Tibial nerve (tissue), 4 donors: ENCODE data around the gene TMEM170B. TPM values are rescaled to one million over a fixed set of nuclear protein-coding genes. Genes with fewer than 3 reads are reported as not detected.

Experiments used
- DNase-seq, 2 donors: peaks; one replicate each; pipeline ENCODE4 v3.0.0-alpha.2; 2019; ENCODE audit warnings: low spot score in 2 of 2
- H3K27ac ChIP-seq, 4 donors: fragments of 200-600 bp; sonication (generic) in 3 of 4; one replicate each; pipeline ENCODE4 v1.5.1; 2017 to 2019; ENCODE audit warnings: mild to moderate bottlenecking in 1 of 4
- H3K27me3 ChIP-seq, 2 donors: fragments of 200-600 bp; sonication (generic) in 1 of 2; one replicate each; pipeline versions ENCODE4 v1.5.1 to v1.6.0; 2017 to 2019
- H3K36me3 ChIP-seq, 3 donors: fragments of 200-600 bp; sonication (generic); one replicate each; pipeline ENCODE4 v1.5.1; 2018 to 2019
- H3K4me1 ChIP-seq, 4 donors: fragments of 200-600 bp; sonication (generic) in 3 of 4; one replicate each; pipeline ENCODE4 v1.5.1; 2017 to 2019
- H3K4me3 ChIP-seq, 4 donors: fragments of 200-600 bp; sonication (generic) in 3 of 4; one replicate each; pipeline ENCODE4 v1.5.1; 2017 to 2019; ENCODE audit warnings: mild to moderate bottlenecking in 1 of 4, moderate library complexity in 1 of 4
- H3K9me3 ChIP-seq, 4 donors: fragments of 200-600 bp; sonication (generic) in 3 of 4; one replicate each; pipeline ENCODE4 v1.5.1; 2017 to 2019
- EP300 ChIP-seq, 2 donors: sonication (generic); formaldehyde crosslinking; IDR thresholded peaks; one replicate each; pipeline ENCODE4 v1.6.1; 2017; ENCODE audit warnings: antibody characterized with exemption in 2 of 2, mild to moderate bottlenecking in 1 of 2
- POLR2A ChIP-seq, 2 donors: fragments of 450-650 bp; IDR thresholded peaks; one replicate each; pipeline ENCODE4 v1.6.1; 2017; ENCODE audit warnings: antibody characterized with exemption in 2 of 2, mild to moderate bottlenecking in 2 of 2, moderate library complexity in 2 of 2
- WGBS, 2 donors: methylation state at CpG; one replicate each; pipeline ENCODE4 v1.1.5; 2018; 5-methylcytosine and 5-hydroxymethylcytosine counted together
- total RNA-seq, 4 donors: library from RNA; depleted of rRNA; stranded (reverse); fragments of >200 nt; gene quantifications; one replicate each; pipeline ENCODE4 v1.1.0, GENCODE V29; 2016
- TF ChIP-seq, protein P1 (sequence below), 5 experiments: fragments of 200-600 bp in 3 of 5; fragments of 450-650 bp in 2 of 5; sonication (generic) in 3 of 5; IDR thresholded peaks; one replicate each; pipeline ENCODE4 v1.5.1; 2016 to 2019; ENCODE audit warnings: antibody characterized with exemption in 5 of 5, mild to moderate bottlenecking in 3 of 5, moderate library complexity in 2 of 5

TMEM170B gene
- total RNA-seq, 4 donors from 2014 or later = 6.1 to 8.7 (median 7.4) TPM

DNA sequence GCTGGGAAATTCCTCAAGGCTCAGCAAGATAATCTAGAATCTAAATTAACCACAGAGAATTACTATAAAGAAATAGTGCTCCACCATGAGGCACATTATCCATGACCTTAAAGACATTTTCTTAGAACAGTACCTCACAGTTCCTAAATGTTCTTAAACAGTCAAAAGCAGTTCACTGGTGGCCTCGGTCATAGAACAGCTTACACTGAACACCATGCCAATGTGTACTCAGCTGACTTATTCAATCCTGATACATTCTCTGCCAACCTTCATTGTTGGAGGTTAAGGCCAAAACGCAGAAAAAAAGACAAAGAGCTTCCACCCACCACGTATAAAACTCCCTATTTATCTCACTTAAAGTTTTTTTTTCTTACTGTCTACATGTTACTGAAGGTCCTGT is 21.8 kb upstream of the TMEM170B start:
- no peaks in the 10 kb centered on the region for H3K27me3 ChIP-seq
- H3K9me3 ChIP-seq = peaks cover 0 to 13% (median 0%) of the 10 kb centered on the region in 4 donors
- 25 to 53% methylated on average over 3 of the region's 3 CpGs for WGBS, 2 donors
- H3K4me1 ChIP-seq = no peaks in the 10 kb centered on the region
- no peak for DNase-seq
- H3K36me3 ChIP-seq = no peaks in the 10 kb centered on the region
- no peak for TF ChIP-seq POLR2A (IDR thresholded peaks at IDR 0.05)
- H3K4me3 ChIP-seq = no peak overlapping the region
- no peak overlapping the region for H3K27ac ChIP-seq

DNA sequence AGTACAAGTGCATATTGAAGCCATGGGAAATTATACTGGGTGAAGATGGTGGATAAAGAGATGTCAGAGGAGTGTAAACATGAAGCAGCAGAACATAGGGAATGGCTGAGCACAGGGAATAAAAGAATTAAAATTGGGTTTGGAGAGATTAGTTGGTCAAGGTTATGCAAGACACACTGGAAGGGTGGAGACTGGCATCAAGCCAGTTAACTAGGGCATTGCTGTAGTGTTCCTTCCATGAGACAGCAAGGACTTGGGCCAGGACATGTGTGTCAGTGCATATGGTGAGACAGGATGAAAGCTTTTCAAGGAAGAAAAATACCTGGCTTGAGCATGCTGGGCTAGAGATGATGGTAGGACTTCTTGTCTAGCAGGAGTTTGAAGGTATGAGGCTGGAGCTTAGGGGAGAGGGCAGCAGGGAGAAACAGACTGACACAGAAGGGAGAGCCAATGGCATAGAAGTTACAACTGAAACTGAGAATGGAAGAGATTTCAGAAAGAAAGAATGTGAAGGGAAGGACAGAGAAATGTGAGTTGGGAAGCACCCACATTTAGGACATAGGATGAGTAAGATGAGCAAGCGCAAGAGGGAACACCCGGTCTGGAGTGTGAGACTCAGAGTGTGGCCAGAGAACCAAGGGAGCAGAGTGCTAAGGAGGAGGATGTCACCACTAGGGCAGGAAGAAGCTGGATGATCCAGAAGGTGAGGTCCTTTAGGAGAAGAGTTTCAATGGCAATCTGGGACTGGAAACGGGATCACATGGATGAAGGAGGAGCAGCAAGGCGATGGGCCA is 14.5 kb upstream of the TMEM170B start:
- Histone ChIP-seq H3K36me3 (no peaks in the 10 kb centered on the region), H3K9me3 (peaks cover 0 to 3% (median 0%) of the 10 kb centered on the region in 4 donors), H3K27me3 (no peaks in the 10 kb centered on the region), H3K4me3 (no peak overlapping the region), H3K4me1 (no peaks in the 10 kb centered on the region), H3K27ac (no peak overlapping the region)
- 85 to 96% methylated on average over 4 of the region's 4 CpGs for WGBS, 2 donors
- DNase-seq = peak in 1 of 2 donors; percentile 47
- TF ChIP-seq, protein P1, sequence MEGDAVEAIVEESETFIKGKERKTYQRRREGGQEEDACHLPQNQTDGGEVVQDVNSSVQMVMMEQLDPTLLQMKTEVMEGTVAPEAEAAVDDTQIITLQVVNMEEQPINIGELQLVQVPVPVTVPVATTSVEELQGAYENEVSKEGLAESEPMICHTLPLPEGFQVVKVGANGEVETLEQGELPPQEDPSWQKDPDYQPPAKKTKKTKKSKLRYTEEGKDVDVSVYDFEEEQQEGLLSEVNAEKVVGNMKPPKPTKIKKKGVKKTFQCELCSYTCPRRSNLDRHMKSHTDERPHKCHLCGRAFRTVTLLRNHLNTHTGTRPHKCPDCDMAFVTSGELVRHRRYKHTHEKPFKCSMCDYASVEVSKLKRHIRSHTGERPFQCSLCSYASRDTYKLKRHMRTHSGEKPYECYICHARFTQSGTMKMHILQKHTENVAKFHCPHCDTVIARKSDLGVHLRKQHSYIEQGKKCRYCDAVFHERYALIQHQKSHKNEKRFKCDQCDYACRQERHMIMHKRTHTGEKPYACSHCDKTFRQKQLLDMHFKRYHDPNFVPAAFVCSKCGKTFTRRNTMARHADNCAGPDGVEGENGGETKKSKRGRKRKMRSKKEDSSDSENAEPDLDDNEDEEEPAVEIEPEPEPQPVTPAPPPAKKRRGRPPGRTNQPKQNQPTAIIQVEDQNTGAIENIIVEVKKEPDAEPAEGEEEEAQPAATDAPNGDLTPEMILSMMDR (IDR thresholded peaks at IDR 0.05) = no peak
- no peak for TF ChIP-seq POLR2A (IDR thresholded peaks at IDR 0.05)
- TF ChIP-seq EP300 (IDR thresholded peaks at IDR 0.05) = no peak

- DNase-seq = peak; percentile 18 to 70
- Histone ChIP-seq H3K9me3 (no peaks in the 10 kb centered on the region), H3K27me3 (no peaks in the 10 kb centered on the region), H3K4me1 (no peaks in the 10 kb centered on the region), H3K27ac (peak overlapping the region in 2 of 4 donors; percentile 38 to 63), H3K36me3 (no peaks in the 10 kb centered on the region), H3K4me3 (no peak overlapping the region)
- 43 to 86% methylated on average over 2 of the region's 2 CpGs for WGBS, 2 donors
- TF ChIP-seq, protein P1 (IDR thresholded peaks at IDR 0.05) = no peak
- TF ChIP-seq EP300 (IDR thresholded peaks at IDR 0.05) = peak; percentile 89 to 97
Observed at GRCh38 chr6:11525468-11526155, 11.9 kb upstream of the TMEM170B start.

DNA sequence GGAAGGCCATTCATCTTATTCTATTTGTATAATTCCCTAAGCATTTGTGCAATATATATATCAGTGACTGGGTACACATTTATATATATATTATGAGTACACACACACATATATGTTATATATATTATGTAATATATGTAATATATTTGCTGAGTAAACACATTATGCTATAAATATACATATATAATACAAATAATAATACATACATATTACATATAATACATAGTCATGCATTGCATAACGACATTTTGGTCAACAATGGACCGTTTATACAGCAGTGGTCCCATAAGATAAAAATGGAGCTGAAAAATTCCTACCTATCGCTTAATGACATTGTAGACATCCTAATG is 11.4 kb upstream of the TMEM170B start:
- peak overlapping the region in 1 of 4 donors; percentile 58 for H3K27ac ChIP-seq
- no peaks in the 10 kb centered on the region for H3K27me3 ChIP-seq
- H3K9me3 ChIP-seq = no peaks in the 10 kb centered on the region
- no peak for DNase-seq
- no peaks in the 10 kb centered on the region for H3K4me1 ChIP-seq
- no peaks in the 10 kb centered on the region for H3K36me3 ChIP-seq
- WGBS, 2 donors = 76% methylated on average over 3 of the region's 3 CpGs
- no peak overlapping the region for H3K4me3 ChIP-seq
- TF ChIP-seq EP300 (IDR thresholded peaks at IDR 0.05) (no peak), POLR2A (IDR thresholded peaks at IDR 0.05) (no peak)
- TF ChIP-seq, protein P1 (IDR thresholded peaks at IDR 0.05) = no peak

- Histone ChIP-seq H3K4me1 (no peaks in the 10 kb centered on the region), H3K4me3 (no peak overlapping the region), H3K36me3 (no peaks in the 10 kb centered on the region), H3K9me3 (no peaks in the 10 kb centered on the region), H3K27ac (no peak overlapping the region), H3K27me3 (no peaks in the 10 kb centered on the region)
- TF ChIP-seq EP300 (IDR thresholded peaks at IDR 0.05) = no peak
- no peak for TF ChIP-seq POLR2A (IDR thresholded peaks at IDR 0.05)
- TF ChIP-seq, protein P1 (IDR thresholded peaks at IDR 0.05) = no peak
- no peak for DNase-seq
Observed at GRCh38 chr6:11527274-11527870, 10.2 kb upstream of the TMEM170B start.
